Myocyte (in vitro differentiated cells): Measurements from ENCODE around the gene PLVAP. TPM values are rescaled to one million over a fixed set of nuclear protein-coding genes. Genes with fewer than 3 reads are reported as not detected.
"Not testable (repeated sequence)": the region's sequence is repeated elsewhere in the genome, so short reads cannot be mapped to it uniquely, and the experiment has no call there.

ENCODE experiments used
- DNase-seq: peaks from one replicate; pipeline ENCODE4 v3.0.0-alpha.2; 2012; ENCODE audit warnings: low read depth
- total RNA-seq: library from RNA; depleted of rRNA; stranded (reverse); fragments of >200 nt; gene quantifications from 2 replicates; pipeline ENCODE4 v1.2.3, GENCODE V29; 2014

PLVAP gene
- total RNA-seq, 1 donor from 2014 or later = 0.43 TPM

GRCh38 chr19:17401628-17402027 lies 24.5 kb upstream of the PLVAP start:
- DNase-seq = no peak

GRCh38 chr19:17398902-17399527 lies 21.9 kb upstream of the PLVAP start:
- DNase-seq = no peak

- no peak for DNase-seq
Observed at GRCh38 chr19:17394891-17395415, 17.8 kb upstream of the PLVAP start.

- DNase-seq = no peak
Observed at GRCh38 chr19:17393914-17394313, 16.8 kb upstream of the PLVAP start, which contains the start of gene CCDC194. Gene CCDC194, minus strand, starts transcription at chr19:17394196. Its CDS starts 38 bp downstream, at chr19:17394158.

- no peak for DNase-seq
Observed at GRCh38 chr19:17393002-17393401, 15.9 kb upstream of the PLVAP start.

GRCh38 chr19:17391371-17392151 lies 14.4 kb upstream of the PLVAP start:
- DNase-seq = peak; percentile 38

GRCh38 chr19:17390665-17391370 lies 13.7 kb upstream of the PLVAP start:
- peak; percentile 85 for DNase-seq

GRCh38 chr19:17389957-17390664 lies 13.0 kb upstream of the PLVAP start:
- no peak for DNase-seq

- no peak for DNase-seq
Observed at GRCh38 chr19:17389288-17389687, 12.1 kb upstream of the PLVAP start.

- peak; percentile 58 for DNase-seq
Observed at GRCh38 chr19:17385878-17386611, 8.9 kb upstream of the PLVAP start.

GRCh38 chr19:17380426-17381138 lies 3.4 kb upstream of the PLVAP start:
- no peak for DNase-seq

- no peak for DNase-seq
Observed at GRCh38 chr19:17379221-17379631, 2.1 kb upstream of the PLVAP start.

GRCh38 chr19:17378271-17378670 lies 1.1 kb upstream of the PLVAP start:
- no peak for DNase-seq

- DNase-seq = peak; percentile 58
Observed at GRCh38 chr19:17370026-17370587, 7.0 kb downstream of the PLVAP start.

- no peak for DNase-seq
Observed at GRCh38 chr19:17365361-17365760, 11.8 kb downstream of the PLVAP start.

- not testable (repeated sequence) for DNase-seq
Observed at GRCh38 chr19:17363852-17364605, 13.1 kb downstream of the PLVAP start.

GRCh38 chr19:17359905-17360800 lies 17.0 kb downstream of the PLVAP start:
- no peak for DNase-seq

GRCh38 chr19:17358395-17358794 lies 18.7 kb downstream of the PLVAP start:
- peak; percentile 17 for DNase-seq
